Naive thymus-derived CD4-positive, alpha-beta T cell (primary cell): Measurements from ENCODE around the gene RAD51B. TPM values are rescaled to one million over a fixed set of nuclear protein-coding genes. Genes with fewer than 3 reads are reported as not detected.

ENCODE experiments used
- ATAC-seq: fragments of 150-1000 bp; cut with Tn5 transposase; 2 replicates; pipeline ENCODE4 v1.10.0; 2021; ENCODE audit warnings: mild to moderate bottlenecking, moderate library complexity
- CTCF ChIA-PET: fragments of 350-600 bp; sonication (Branson Sonifier 250); formaldehyde crosslinking; loops from one replicate; lab custom pipeline; 2021; ENCODE audit warnings: antibody characterized with exemption; lab: Charles Lee
- POLR2A ChIA-PET: fragments of 350-600 bp; sonication (Branson Sonifier 250); formaldehyde crosslinking; loops from one replicate; lab custom pipeline; 2021; ENCODE audit warnings: antibody characterized with exemption, inconsistent platforms; lab: Charles Lee
- DNase-seq, 9 donors: peaks; one replicate each; pipeline versions ENCODE4 v3.0.0 to v3.0.0-alpha.2; 2020 to 2022; ENCODE audit warnings: mixed read lengths in 1 of 9
- H3K27ac ChIP-seq: one replicate; pipeline ENCODE4 v1.7.0; 2013; ENCODE audit warnings: mild to moderate bottlenecking, low read depth, low read length, moderate library complexity
- H3K27me3 ChIP-seq, 2 donors: one replicate each; pipeline ENCODE4 v1.7.0; 2013; ENCODE audit warnings: low read length in 2 of 2, mild to moderate bottlenecking in 2 of 2, moderate library complexity in 2 of 2; ENCODE audit not compliant: control insufficient read depth in 2 of 2, insufficient read depth in 2 of 2
- H3K36me3 ChIP-seq, 3 experiments: 1 replicate in 2 of 3; 2 replicates in 1 of 3; pipeline ENCODE4 v1.7.0; 2013; ENCODE audit warnings: low read length in 3 of 3, mild to moderate bottlenecking in 3 of 3, moderate library complexity in 1 of 3; ENCODE audit not compliant: insufficient read depth in 3 of 3, control insufficient read depth in 2 of 3
- H3K4me1 ChIP-seq, 2 donors: one replicate each; pipeline ENCODE4 v1.7.0; 2013; ENCODE audit warnings: low read length in 2 of 2, mild to moderate bottlenecking in 2 of 2, moderate library complexity in 1 of 2; ENCODE audit not compliant: control insufficient read depth in 2 of 2, insufficient read depth in 2 of 2
- H3K4me3 ChIP-seq: 2 replicates; pipeline ENCODE4 v1.7.0; 2013; ENCODE audit warnings: mild to moderate bottlenecking, low read length
- H3K9me3 ChIP-seq, 3 experiments: 1 replicate in 2 of 3; 2 replicates in 1 of 3; pipeline ENCODE4 v1.7.0; 2013; ENCODE audit warnings: low read length in 3 of 3; ENCODE audit not compliant: control insufficient read depth in 2 of 3
- H3K27ac Mint-ChIP-seq, 9 donors: one replicate each; pipeline ENCODE4 v1.8.0; 2020 to 2022; ENCODE audit warnings: mixed read lengths in 9 of 9, mild to moderate bottlenecking in 8 of 9, moderate library complexity in 5 of 9, inconsistent platforms in 2 of 9
- H3K27me3 Mint-ChIP-seq, 5 donors: one replicate each; pipeline ENCODE4 v1.8.0; 2021 to 2022; ENCODE audit warnings: mixed read lengths in 5 of 5, mild to moderate bottlenecking in 1 of 5
- H3K36me3 Mint-ChIP-seq, 5 donors: one replicate each; pipeline ENCODE4 v1.8.0; 2020 to 2022; ENCODE audit warnings: mixed read lengths in 5 of 5, mild to moderate bottlenecking in 3 of 5, inconsistent platforms in 1 of 5
- H3K4me1 Mint-ChIP-seq, 7 donors: one replicate each; pipeline ENCODE4 v1.8.0; 2020 to 2022; ENCODE audit warnings: mixed read lengths in 7 of 7, mild to moderate bottlenecking in 3 of 7, inconsistent platforms in 1 of 7
- H3K4me3 Mint-ChIP-seq, 10 donors: one replicate each; pipeline ENCODE4 v1.8.0; 2020 to 2022; ENCODE audit warnings: mild to moderate bottlenecking in 10 of 10, mixed read lengths in 10 of 10, moderate library complexity in 6 of 10, inconsistent platforms in 2 of 10
- H3K9me3 Mint-ChIP-seq, 11 donors: one replicate each; pipeline ENCODE4 v1.8.0; 2020 to 2022; ENCODE audit warnings: mixed read lengths in 11 of 11, mild to moderate bottlenecking in 4 of 11, inconsistent platforms in 1 of 11, moderate library complexity in 1 of 11
- intact Hi-C, 2 donors: fragments of 100-400 bp; cut with micrococcal nuclease; formaldehyde crosslinking; loops; one replicate each; pipeline ENCODE4 v1.15.1; 2023
- polyA plus RNA-seq, 2 donors: library from polyadenylated mRNA; unstranded; fragments of 300-500 nt; fragmentation: Illumina TruSeq; gene quantifications; one replicate each; pipeline ENCODE4 v1.2.3, GENCODE V29; 2021
- total RNA-seq, 6 experiments: library from RNA in 5 of 6; stranded (reverse) in 5 of 6; gene quantifications; 1 replicate in 5 of 6; 2 replicates in 1 of 6; pipeline ENCODE4 v1.2.3 and lab custom pipeline; 2021 to 2026

RAD51B gene
- total and polyA plus RNA-seq, 7 experiments from 2014 or later = 15.0 to 42.2 (median 28.8) TPM

DNA sequence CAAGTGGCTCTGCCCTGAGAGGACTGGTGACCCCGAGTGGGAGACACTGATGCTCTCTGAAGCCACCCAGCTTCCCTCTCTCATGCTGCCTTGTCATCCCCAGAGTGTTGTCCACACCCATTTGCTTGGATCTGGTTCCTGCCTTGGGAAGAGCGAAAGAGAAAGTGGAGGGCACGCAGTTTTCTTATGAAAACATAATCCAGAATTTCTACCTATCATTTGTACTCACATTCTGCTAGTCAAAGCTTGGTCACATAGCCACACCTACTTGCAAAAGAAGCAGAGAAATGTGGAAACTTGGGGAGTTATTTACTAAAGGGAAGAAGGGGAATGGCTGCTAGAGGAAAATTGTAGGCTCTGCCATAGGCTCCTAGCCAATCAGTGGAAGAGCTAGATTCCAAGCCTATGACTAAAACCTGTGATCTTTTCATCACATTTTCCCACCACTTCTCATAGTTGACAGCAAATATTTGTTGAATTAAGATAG lies 647.0 kb downstream of the RAD51B start:
- CTCF ChIA-PET = no interaction called here
- H3K27ac Mint-ChIP-seq = peak overlapping the region in 1 of 9 donors; percentile 32
- peaks cover 0 to 21% (median 4%) of the 10 kb centered on the region in 5 donors for H3K36me3 Mint-ChIP-seq

DNA sequence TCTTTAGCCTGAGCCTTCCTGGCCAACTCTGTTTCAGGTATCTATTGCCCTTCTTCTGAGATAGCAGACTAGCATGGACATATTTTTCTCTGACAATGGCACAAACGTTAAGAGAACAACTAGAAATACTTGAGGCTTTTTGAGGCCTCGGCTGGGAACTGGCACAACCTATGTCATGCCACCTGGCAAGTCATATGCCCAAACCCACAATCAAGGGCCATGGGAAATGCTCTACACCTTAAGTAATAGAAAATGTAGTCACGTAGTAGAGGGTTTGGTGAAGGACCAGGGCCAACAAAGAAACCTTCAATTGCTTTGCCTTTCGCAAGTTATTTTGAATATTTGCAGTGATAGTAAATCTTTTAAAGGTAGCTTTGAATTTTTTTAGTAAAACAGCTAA lies 647.8 kb downstream of the RAD51B start:
- no peak overlapping the region for H3K4me3 ChIP-seq
- H3K27ac ChIP-seq = no peak overlapping the region
- ChIA-PET POLR2A (interaction anchor here (0.5 to 1.5 kb wide), 3 partner anchors 16 to 52 kb away, joined by 4 to 6 read pairs (median 4); no protein-coding TSS in a partner anchor), CTCF (no interaction called here)
- ATAC-seq = no peak
- Mint-ChIP-seq H3K27ac (no peak overlapping the region), H3K27me3 (no peaks in the 10 kb centered on the region), H3K36me3 (peaks cover 0 to 21% (median 4%) of the 10 kb centered on the region in 5 donors), H3K4me1 (peaks cover 20 to 27% (median 24%) of the 10 kb centered on the region in 7 donors), H3K4me3 (no peak overlapping the region), H3K9me3 (no peaks in the 10 kb centered on the region)
- DNase-seq = no peak
- intact Hi-C loops = no loop called here
- H3K27me3 ChIP-seq = no peaks in the 10 kb centered on the region
- H3K4me1 ChIP-seq = peaks cover 0 to 3% of the 10 kb centered on the region in 2 donors
- no peaks in the 10 kb centered on the region for H3K9me3 ChIP-seq
- no peaks in the 10 kb centered on the region for H3K36me3 ChIP-seq

More for the DNA sequence above, 647.0 kb downstream of the RAD51B start:
- Histone ChIP-seq H3K27me3 (no peaks in the 10 kb centered on the region), H3K4me3 (no peak overlapping the region), H3K36me3 (no peaks in the 10 kb centered on the region), H3K27ac (no peak overlapping the region), H3K9me3 (no peaks in the 10 kb centered on the region), H3K4me1 (peaks cover 0 to 3% of the 10 kb centered on the region in 2 donors)
- intact Hi-C loops = no loop called here
- Mint-ChIP-seq H3K27me3 (no peaks in the 10 kb centered on the region), H3K4me3 (no peak overlapping the region), H3K9me3 (no peaks in the 10 kb centered on the region), H3K4me1 (peaks cover 20 to 27% (median 23%) of the 10 kb centered on the region in 7 donors)
- DNase-seq (no peak), ATAC-seq (no peak)
- POLR2A ChIA-PET = no interaction called here

DNA sequence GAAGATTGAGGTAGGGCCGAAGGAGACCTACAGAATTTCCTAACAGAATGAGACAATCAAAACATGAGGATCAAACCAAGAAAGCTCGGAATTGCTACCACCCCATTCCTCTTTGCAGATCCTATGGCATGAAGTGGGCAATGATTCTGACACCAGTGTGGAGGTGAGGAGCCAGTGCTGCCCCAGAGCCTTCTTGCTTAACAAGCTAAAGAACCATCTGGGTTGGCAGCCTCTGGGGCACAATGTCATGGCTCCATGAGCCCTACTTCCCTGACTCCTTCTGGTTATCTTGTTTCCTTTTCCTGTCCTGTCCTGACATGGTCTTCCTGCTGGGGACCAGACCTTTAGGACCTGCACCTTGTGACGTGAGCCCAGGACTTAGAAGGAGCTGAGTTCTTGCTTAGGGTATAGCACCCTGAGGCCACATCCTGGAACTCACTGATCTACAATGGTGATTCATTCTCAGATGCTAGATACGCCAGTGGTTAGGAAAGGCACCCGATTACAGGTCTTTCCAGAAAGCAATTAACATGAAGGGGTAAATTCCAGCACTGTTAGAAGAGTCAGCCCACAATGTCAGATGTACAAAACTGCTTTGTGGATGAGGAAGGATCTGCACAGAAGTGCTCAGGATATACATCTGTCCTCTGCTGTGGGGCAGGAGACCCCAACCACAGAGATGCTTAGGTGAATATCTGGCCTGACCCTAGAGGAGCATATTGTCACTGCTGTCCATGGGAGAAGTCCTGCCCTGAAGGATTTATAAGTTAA lies 649.0 kb downstream of the RAD51B start:
- Mint-ChIP-seq H3K27me3 (no peaks in the 10 kb centered on the region), H3K36me3 (peaks cover 0 to 21% (median 4%) of the 10 kb centered on the region in 5 donors), H3K4me3 (peak overlapping the region in 1 of 10 donors; percentile 53), H3K9me3 (no peaks in the 10 kb centered on the region), H3K27ac (peak overlapping the region in 4 of 9 donors; percentile 15 to 68 (median 52)), H3K4me1 (peaks cover 20 to 27% (median 24%) of the 10 kb centered on the region in 7 donors)
- no peak overlapping the region for H3K4me3 ChIP-seq
- ChIA-PET CTCF (interaction anchor here (0.7 kb wide), 1 partner anchor 774 kb away, joined by 3 read pairs; no protein-coding TSS in a partner anchor), POLR2A (interaction anchor here (1.1 to 1.5 kb wide), 3 partner anchors 10 to 51 kb away, joined by 4 read pairs; no protein-coding TSS in a partner anchor)
- intact Hi-C loops = no loop called here
- DNase-seq = peak in 1 of 9 donors; percentile 37
- H3K27ac ChIP-seq = no peak overlapping the region
- peaks cover 0 to 3% of the 10 kb centered on the region in 2 donors for H3K4me1 ChIP-seq
- no peaks in the 10 kb centered on the region for H3K9me3 ChIP-seq
- ATAC-seq = peak; percentile 60
- no peaks in the 10 kb centered on the region for H3K36me3 ChIP-seq
- H3K27me3 ChIP-seq = no peaks in the 10 kb centered on the region

DNA sequence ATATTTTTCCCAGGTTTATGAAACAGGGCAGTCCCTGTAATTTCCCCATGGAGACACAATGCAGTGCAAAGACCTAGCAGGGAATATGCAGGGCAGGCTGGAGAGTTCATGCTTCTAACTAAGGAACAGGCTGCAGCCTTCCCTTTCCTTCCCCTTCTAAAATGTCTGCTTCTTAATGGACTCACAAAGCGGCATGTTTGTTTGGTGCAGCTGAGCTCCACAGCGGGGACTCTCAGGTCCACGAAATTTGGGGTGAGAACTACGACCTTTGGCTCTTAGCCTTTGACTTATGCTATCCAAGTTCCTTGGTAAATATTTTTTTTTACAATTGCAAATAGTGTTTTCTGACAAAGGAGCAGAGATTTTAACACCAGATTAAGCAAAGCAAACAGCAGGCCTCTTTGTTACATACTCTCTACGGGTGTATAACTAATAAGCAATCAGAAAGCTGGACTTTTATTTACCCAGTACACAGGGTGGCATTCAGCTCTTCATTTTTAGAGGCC lies 649.7 kb downstream of the RAD51B start:
- Mint-ChIP-seq H3K9me3 (no peaks in the 10 kb centered on the region), H3K4me3 (no peak overlapping the region), H3K27me3 (no peaks in the 10 kb centered on the region), H3K27ac (peak overlapping the region in 2 of 9 donors; percentile 58 to 65), H3K36me3 (peaks cover 0 to 21% (median 4%) of the 10 kb centered on the region in 5 donors), H3K4me1 (peaks cover 16 to 26% (median 22%) of the 10 kb centered on the region in 7 donors)
- peaks cover 0 to 3% of the 10 kb centered on the region in 2 donors for H3K4me1 ChIP-seq
- no peak for ATAC-seq
- intact Hi-C loops = no loop called here
- H3K4me3 ChIP-seq = no peak overlapping the region
- no peaks in the 10 kb centered on the region for H3K9me3 ChIP-seq
- no peaks in the 10 kb centered on the region for H3K27me3 ChIP-seq
- CTCF ChIA-PET = no interaction called here
- no peak for DNase-seq
- no peaks in the 10 kb centered on the region for H3K36me3 ChIP-seq
- no peak overlapping the region for H3K27ac ChIP-seq
- POLR2A ChIA-PET = interaction anchor here (1.4 kb wide), 1 partner anchor 9 kb away, joined by 4 read pairs; no protein-coding TSS in a partner anchor

DNA sequence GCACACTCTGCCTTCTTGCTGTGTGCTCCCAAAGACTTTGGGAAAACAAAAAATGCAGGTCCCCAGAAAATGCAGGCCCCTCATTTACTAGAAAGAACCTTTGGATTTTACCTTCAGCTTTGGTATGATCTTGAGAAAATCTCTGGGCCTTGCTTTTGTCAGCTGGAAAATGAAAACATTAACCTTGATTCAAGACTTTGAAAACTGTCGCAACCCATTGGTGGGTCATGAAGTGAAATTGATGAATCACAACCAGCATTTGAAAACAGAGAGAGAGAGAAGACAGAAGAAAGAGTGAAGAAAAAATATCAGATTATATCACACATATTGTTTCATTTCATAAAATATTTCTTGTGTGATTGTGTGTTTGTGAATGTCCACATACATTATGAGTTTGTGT lies 650.8 kb downstream of the RAD51B start:
- Histone ChIP-seq H3K9me3 (no peaks in the 10 kb centered on the region), H3K27me3 (no peaks in the 10 kb centered on the region), H3K4me3 (no peak overlapping the region), H3K4me1 (peaks cover 0 to 3% of the 10 kb centered on the region in 2 donors), H3K27ac (no peak overlapping the region), H3K36me3 (no peaks in the 10 kb centered on the region)
- ATAC-seq (no peak), DNase-seq (no peak)
- intact Hi-C loops = loop anchor here in 1 of 2 donors (5.0 kb wide), 1 partner anchor 37 kb away; no protein-coding TSS in a partner anchor
- Mint-ChIP-seq H3K27ac (peak overlapping the region in 2 of 9 donors; percentile 1 to 43), H3K4me3 (no peak overlapping the region), H3K9me3 (no peaks in the 10 kb centered on the region), H3K27me3 (no peaks in the 10 kb centered on the region), H3K36me3 (peaks cover 0 to 21% (median 4%) of the 10 kb centered on the region in 5 donors), H3K4me1 (peaks cover 11 to 26% (median 14%) of the 10 kb centered on the region in 7 donors)
- POLR2A ChIA-PET = no interaction called here
- CTCF ChIA-PET = no interaction called here

DNA sequence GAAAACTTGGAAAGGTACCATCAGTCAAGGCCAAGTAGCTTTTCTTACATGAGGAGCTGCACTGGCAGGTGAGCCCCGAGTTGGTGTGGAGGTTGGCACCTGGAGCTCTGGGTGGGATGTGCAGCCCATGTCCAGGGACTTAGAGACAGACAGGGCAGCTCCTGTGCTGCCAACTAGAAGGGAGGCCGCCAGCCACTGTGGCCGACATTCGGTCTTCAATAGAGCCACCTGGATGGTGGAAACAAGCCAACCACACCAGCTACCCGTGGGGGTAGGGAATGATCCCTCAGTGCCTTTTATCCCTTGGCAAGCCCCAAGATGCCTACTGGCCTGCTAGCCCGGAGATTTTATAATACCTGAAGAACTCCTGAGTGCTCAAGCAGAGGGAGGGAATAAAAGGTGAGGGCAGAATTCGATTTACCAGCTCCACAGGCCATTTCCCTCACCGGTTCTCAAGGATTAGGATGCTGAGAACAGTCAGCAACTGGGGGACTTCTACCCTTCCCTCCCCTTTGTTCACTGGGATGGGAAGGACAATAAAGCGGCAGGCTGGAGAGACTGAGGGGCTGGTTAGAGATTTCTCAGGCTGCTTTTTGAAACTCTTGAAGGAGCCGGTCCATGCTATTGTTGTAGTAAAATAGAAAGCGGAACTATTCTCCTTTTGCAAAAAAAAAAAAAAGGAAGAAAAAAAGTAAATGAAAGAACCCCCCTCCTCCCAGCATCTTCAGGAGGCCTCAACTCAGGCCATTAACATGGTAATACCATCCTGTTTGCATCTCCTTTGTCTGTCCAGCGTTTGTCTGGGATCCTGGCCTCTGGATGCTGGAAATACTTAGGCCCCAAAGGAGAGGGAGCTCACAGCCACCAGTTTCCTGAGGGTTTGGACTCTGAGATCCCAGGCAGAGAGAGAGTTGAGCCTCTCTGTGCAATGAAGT lies 651.7 kb downstream of the RAD51B start:
- no peak for ATAC-seq
- DNase-seq = no peak
- POLR2A ChIA-PET = interaction anchor here (0.7 kb wide), 1 partner anchor 37 kb away, joined by 3 read pairs; no protein-coding TSS in a partner anchor
- H3K27me3 ChIP-seq = no peaks in the 10 kb centered on the region
- no peak overlapping the region for H3K4me3 Mint-ChIP-seq
- H3K4me1 Mint-ChIP-seq = peaks cover 10 to 28% (median 14%) of the 10 kb centered on the region in 7 donors
- intact Hi-C loops = loop anchor here in 1 of 2 donors (5.0 kb wide), 1 partner anchor 36 kb away; no protein-coding TSS in a partner anchor
- H3K9me3 Mint-ChIP-seq = no peaks in the 10 kb centered on the region
- peaks cover 3 to 27% (median 4%) of the 10 kb centered on the region in 5 donors for H3K36me3 Mint-ChIP-seq
- no peaks in the 10 kb centered on the region for H3K36me3 ChIP-seq
- no peak overlapping the region for H3K27ac ChIP-seq
- H3K4me3 ChIP-seq = no peak overlapping the region
- peaks cover 0 to 3% of the 10 kb centered on the region in 2 donors for H3K4me1 ChIP-seq
- no peaks in the 10 kb centered on the region for H3K9me3 ChIP-seq
- peak overlapping the region in 2 of 9 donors; percentile 20 to 32 for H3K27ac Mint-ChIP-seq
- H3K27me3 Mint-ChIP-seq = peaks cover 0 to 4% (median 0%) of the 10 kb centered on the region in 5 donors
- CTCF ChIA-PET = no interaction called here
